ENCODE measurements around the gene MYBBP1A. TPM values are rescaled to one million over a fixed set of nuclear protein-coding genes. Genes with fewer than 3 reads are reported as not detected.

Gene MYBBP1A
- total and polyA plus RNA-seq, 2 experiments from 2014 or later: 42.4 to 56.4 TPM

DNA sequence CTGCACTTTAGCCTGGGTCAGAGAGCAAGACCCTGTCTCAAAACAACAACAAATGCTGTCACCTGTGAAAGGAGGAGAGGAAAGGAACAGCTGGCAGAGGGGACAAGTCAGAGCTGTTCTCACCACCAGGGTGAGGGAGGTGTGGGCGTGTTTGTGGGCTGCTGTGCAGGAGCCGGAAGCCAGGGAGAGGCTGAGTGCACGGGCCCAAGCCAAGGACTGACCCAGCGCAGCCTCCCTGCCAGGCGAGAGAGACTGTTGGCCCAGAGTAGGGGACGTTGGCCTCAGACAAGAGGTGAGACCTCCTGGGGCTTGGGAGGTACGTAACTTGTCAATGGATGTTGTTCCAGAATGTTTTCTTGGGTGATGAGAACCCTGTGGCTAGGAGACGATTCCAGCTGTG, 45.8 kb downstream of the MYBBP1A start:
- Histone ChIP-seq H3K36me3 (ENCODE audit: low read depth) (no peaks in the 10 kb centered on the region), H3K4me2 (ENCODE audit: unreplicated experiment) (no peak overlapping the region), H3K4me1 (ENCODE audit: insufficient read depth) (no peaks in the 10 kb centered on the region), H3K9me2 (ENCODE audit: insufficient read depth) (no peaks in the 10 kb centered on the region), H3K27me3 (replicated peaks; ENCODE audit: insufficient read depth) (0 out of 2 replicates have a peak, but pooled peaks cover 16% of the 10 kb centered on the region), H3K9me3 (ENCODE audit: low read depth) (no peaks in the 10 kb centered on the region), H3K27ac (no peak overlapping the region), H4K20me1 (ENCODE audit: insufficient read depth) (no peaks in the 10 kb centered on the region), H3K79me2 (ENCODE audit: insufficient read depth) (no peaks in the 10 kb centered on the region), H3K9ac (no peak overlapping the region), H2AFZ (no peak overlapping the region), H3K4me3 (no peak overlapping the region), H3F3A (ENCODE audit: insufficient read depth) (no peaks in the 10 kb centered on the region)
- 68 to 74% methylated on average over 8 of the region's 8 CpGs for WGBS, 2 experiments (ENCODE audit: low coverage in 1 of 2, low lambda C conversion rate in 2 of 2, missing lambda C conversion rate in 2 of 2)
- no peak for DNase-seq
- TF ChIP-seq EZH2phosphoT487 (IDR thresholded peaks at IDR 0.05; ENCODE audit: insufficient read depth, low read depth): no peak
- in situ Hi-C loops (cut with MboI): no loop called here

DNA sequence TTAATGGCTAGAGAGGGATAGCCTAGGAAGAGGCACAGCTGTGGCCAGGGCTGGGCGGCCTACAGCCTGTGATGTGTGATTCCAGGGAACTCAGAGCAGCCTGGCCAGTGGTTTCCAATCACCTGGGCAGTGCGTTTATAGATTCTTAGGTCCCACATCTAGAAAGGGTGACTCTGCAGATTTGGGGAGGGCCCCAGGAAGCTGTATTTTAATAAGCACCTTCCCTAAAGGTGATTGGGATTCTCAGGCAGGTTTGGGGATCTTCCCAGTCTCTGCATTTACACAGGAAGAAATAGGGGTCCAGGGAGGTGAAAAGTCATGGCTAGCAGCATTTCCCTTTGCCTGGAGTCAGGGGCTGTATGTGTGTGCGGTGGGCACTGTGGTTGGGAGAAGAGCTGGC, 47.0 kb downstream of the MYBBP1A start:
- 79 to 91% methylated on average over 3 of the region's 3 CpGs for WGBS, 2 experiments (ENCODE audit: low coverage in 1 of 2, low lambda C conversion rate in 2 of 2, missing lambda C conversion rate in 2 of 2)
- TF ChIP-seq EZH2 (IDR thresholded peaks at IDR 0.05; ENCODE audit: insufficient read depth, poor library complexity, severe bottlenecking) (no peak), EZH2phosphoT487 (IDR thresholded peaks at IDR 0.05; ENCODE audit: insufficient read depth, low read depth) (no peak)

DNA sequence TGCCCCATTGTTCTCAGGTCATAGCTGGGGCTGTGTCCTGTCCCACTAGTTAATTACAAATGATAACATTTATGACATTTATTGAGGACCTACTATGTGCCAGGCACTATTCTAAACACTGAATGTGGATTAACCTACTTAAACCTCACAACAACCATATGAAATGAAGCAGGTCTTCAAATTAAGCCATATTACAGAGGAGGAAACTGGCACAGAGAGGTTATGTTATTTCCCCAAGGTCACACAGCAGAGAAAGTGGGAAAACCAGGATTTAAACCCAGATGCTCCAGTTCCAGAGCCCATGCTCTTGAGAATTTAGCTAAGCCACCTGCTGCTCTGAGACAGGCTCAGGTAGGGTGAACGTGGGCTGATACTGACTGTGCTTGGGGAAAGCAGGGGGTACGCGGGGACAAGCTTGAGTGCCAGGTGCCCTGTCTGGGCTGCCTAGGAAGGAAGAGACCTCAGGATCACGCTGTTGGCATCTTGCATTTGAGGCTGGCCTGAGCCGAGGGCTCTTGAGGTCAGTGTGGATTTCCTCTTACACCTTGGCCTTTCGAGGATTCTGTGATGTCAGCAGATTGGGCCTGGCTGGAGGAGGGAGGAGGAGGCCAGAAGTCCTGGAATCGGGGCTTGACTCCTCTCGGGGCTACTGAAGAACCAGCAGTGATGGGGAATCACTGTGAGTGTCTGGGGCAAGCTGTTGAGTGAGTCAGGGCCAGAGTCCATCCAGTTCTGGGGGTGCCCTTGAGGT, 47.6 kb downstream of the MYBBP1A start:
- Histone ChIP-seq H4K20me1 (ENCODE audit: insufficient read depth) (no peaks in the 10 kb centered on the region), H3F3A (ENCODE audit: insufficient read depth) (no peaks in the 10 kb centered on the region), H3K4me1 (ENCODE audit: insufficient read depth) (no peaks in the 10 kb centered on the region), H3K4me3 (no peak overlapping the region), H3K27ac (no peak overlapping the region), H3K9me3 (ENCODE audit: low read depth) (no peaks in the 10 kb centered on the region), H3K79me2 (ENCODE audit: insufficient read depth) (no peaks in the 10 kb centered on the region), H2AFZ (no peak overlapping the region), H3K36me3 (ENCODE audit: low read depth) (no peaks in the 10 kb centered on the region), H3K4me2 (ENCODE audit: unreplicated experiment) (no peak overlapping the region), H3K27me3 (replicated peaks; ENCODE audit: insufficient read depth) (peaks cover 28% of the 10 kb centered on the region), H3K9ac (no peak overlapping the region), H3K9me2 (ENCODE audit: insufficient read depth) (no peaks in the 10 kb centered on the region)
- no peak for DNase-seq
- TF ChIP-seq EZH2phosphoT487 (IDR thresholded peaks at IDR 0.05; ENCODE audit: insufficient read depth, low read depth): no peak
- no peak for TF ChIP-seq EZH2 (IDR thresholded peaks at IDR 0.05; ENCODE audit: insufficient read depth, poor library complexity, severe bottlenecking)
- in situ Hi-C loops (cut with MboI): no loop called here
- WGBS, 2 experiments (ENCODE audit: low coverage in 1 of 2, low lambda C conversion rate in 2 of 2, missing lambda C conversion rate in 2 of 2): 63 to 74% methylated on average over 8 of the region's 8 CpGs

More for the DNA sequence above, 47.0 kb downstream of the MYBBP1A start:
- H3K9ac ChIP-seq: no peak overlapping the region
- H3K27ac ChIP-seq: no peak overlapping the region
- no peaks in the 10 kb centered on the region for H3F3A ChIP-seq (ENCODE audit: insufficient read depth)
- H3K9me2 ChIP-seq (ENCODE audit: insufficient read depth): no peaks in the 10 kb centered on the region
- H3K9me3 ChIP-seq (ENCODE audit: low read depth): no peaks in the 10 kb centered on the region
- H3K4me3 ChIP-seq: no peak overlapping the region
- no peaks in the 10 kb centered on the region for H3K4me1 ChIP-seq (ENCODE audit: insufficient read depth)
- H4K20me1 ChIP-seq (ENCODE audit: insufficient read depth): no peaks in the 10 kb centered on the region
- no peak for DNase-seq
- in situ Hi-C loops (cut with MboI): no loop called here
- H3K27me3 ChIP-seq (replicated peaks; ENCODE audit: insufficient read depth): peaks cover 22% of the 10 kb centered on the region; the same call in 1 of the 2 replicates
- no peaks in the 10 kb centered on the region for H3K36me3 ChIP-seq (ENCODE audit: low read depth)
- H2AFZ ChIP-seq: no peak overlapping the region
- H3K79me2 ChIP-seq (ENCODE audit: insufficient read depth): no peaks in the 10 kb centered on the region
- H3K4me2 ChIP-seq (ENCODE audit: unreplicated experiment): no peak overlapping the region

DNA sequence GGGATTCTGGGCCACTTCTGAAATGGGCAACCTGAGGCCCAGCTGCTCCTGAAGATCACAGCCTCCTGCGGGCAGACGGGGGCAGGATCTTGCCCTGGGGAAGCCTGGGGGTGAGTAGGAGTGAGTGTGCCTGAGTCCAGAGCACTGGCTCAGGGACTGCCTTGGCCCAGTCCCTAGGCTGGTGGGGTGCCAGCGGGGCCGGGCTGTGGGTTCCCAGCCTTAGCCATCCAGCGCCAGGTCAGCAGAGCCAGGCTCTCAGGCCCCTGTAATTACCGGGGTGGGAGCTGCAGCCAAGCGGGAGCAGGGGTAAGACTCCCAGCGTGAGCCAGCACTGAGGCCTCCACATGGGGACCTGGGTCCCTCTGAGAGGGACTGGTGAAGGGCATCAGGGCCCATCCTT, 48.3 kb downstream of the MYBBP1A start:
- no peaks in the 10 kb centered on the region for H3K36me3 ChIP-seq (ENCODE audit: low read depth)
- H3K27me3 ChIP-seq (replicated peaks; ENCODE audit: insufficient read depth): peaks cover 35% of the 10 kb centered on the region
- H3K4me1 ChIP-seq (ENCODE audit: insufficient read depth): no peaks in the 10 kb centered on the region
- H3K4me2 ChIP-seq (ENCODE audit: unreplicated experiment): no peak overlapping the region
- H4K20me1 ChIP-seq (ENCODE audit: insufficient read depth): no peaks in the 10 kb centered on the region
- no peaks in the 10 kb centered on the region for H3K9me2 ChIP-seq (ENCODE audit: insufficient read depth)
- no peaks in the 10 kb centered on the region for H3K79me2 ChIP-seq (ENCODE audit: insufficient read depth)
- DNase-seq: no peak
- H3K27ac ChIP-seq: no peak overlapping the region
- H3K9ac ChIP-seq: no peak overlapping the region
- no peak overlapping the region for H3K4me3 ChIP-seq
- no peaks in the 10 kb centered on the region for H3F3A ChIP-seq (ENCODE audit: insufficient read depth)
- H2AFZ ChIP-seq: no peak overlapping the region
- in situ Hi-C loops (cut with MboI): no loop called here
- H3K9me3 ChIP-seq (ENCODE audit: low read depth): no peaks in the 10 kb centered on the region
- TF ChIP-seq EZH2phosphoT487 (IDR thresholded peaks at IDR 0.05; ENCODE audit: insufficient read depth, low read depth): no peak
- TF ChIP-seq EZH2 (IDR thresholded peaks at IDR 0.05; ENCODE audit: insufficient read depth, poor library complexity, severe bottlenecking): no peak
- WGBS, 2 experiments (ENCODE audit: low coverage in 1 of 2, low lambda C conversion rate in 2 of 2, missing lambda C conversion rate in 2 of 2): 46 to 50% methylated on average over 5 to 8 of the region's 8 CpGs

Data from GM23248 (cell line).